HepG2 (cell line): ENCODE results near the gene BFSP1.

Source experiments
- AGO2 ChIP-seq: fragments of 200-400 bp; formaldehyde crosslinking; optimal IDR thresholded peaks from 2 replicates; pipeline ENCODE3; 2017; ENCODE audit warnings: mild to moderate bottlenecking, low read depth, low read length, moderate library complexity
- ASH2L ChIP-seq: fragments of 300-600, 200-600 bp; sonication (generic); IDR thresholded peaks from 2 replicates; pipeline ENCODE4 v1.7.0; 2017; ENCODE audit warnings: low read depth, mild to moderate bottlenecking, moderate library complexity, mixed read lengths, low read length; ENCODE audit not compliant: insufficient read length
- CTCF ChIP-seq: sonication (generic); formaldehyde crosslinking; IDR thresholded peaks from 2 replicates; pipeline ENCODE4 v1.5.0; 2020; ENCODE audit warnings: mild to moderate bottlenecking, missing genetic modification reagents, moderate library complexity
- HMG20B ChIP-seq: conservative IDR thresholded peaks from 2 replicates; pipeline ENCODE4 v1.6.1; 2016; ENCODE audit warnings: missing genetic modification reagents, missing compliant biosample characterization
- KMT2B ChIP-seq: IDR thresholded peaks from 2 replicates; pipeline ENCODE4 v1.6.1; 2016; ENCODE audit warnings: missing genetic modification reagents, missing compliant biosample characterization
- PCBP1 ChIP-seq: fragments of 200-400 bp; formaldehyde crosslinking; IDR thresholded peaks from 2 replicates; pipeline ENCODE4 v1.6.1; 2017; ENCODE audit warnings: mild to moderate bottlenecking, low read depth, low read length, borderline replicate concordance
- POLR2A ChIP-seq, 2 experiments: IDR thresholded peaks; 2 replicates each; pipeline ENCODE4 v1.6.1; 2011; ENCODE audit warnings: low read depth in 2 of 2, low read length in 2 of 2, mild to moderate bottlenecking in 1 of 2, moderate library complexity in 1 of 2; ENCODE audit not compliant: insufficient read depth in 1 of 2
- POLR2AphosphoS5 ChIP-seq: IDR thresholded peaks from 2 replicates; pipeline ENCODE4 v1.6.1; 2012; ENCODE audit warnings: low read depth, low read length
- SP1 ChIP-seq, 2 experiments: fragments of 450-650 bp in 1 of 2; sonication (generic) in 1 of 2; formaldehyde crosslinking in 1 of 2; IDR thresholded peaks; 2 replicates each; pipeline versions ENCODE4 v1.4.0 to v1.6.1; 2016 to 2020; ENCODE audit warnings: missing genetic modification reagents in 1 of 2
- STAT5B ChIP-seq: sonication (generic); formaldehyde crosslinking; IDR thresholded peaks from 2 replicates; pipeline ENCODE4 v1.4.0; 2020; ENCODE audit warnings: missing genetic modification reagents
- THAP8 ChIP-seq: sonication (generic); formaldehyde crosslinking; IDR thresholded peaks from 2 replicates; pipeline ENCODE4 v1.5.1; 2020; ENCODE audit warnings: missing genetic modification reagents, mild to moderate bottlenecking, borderline replicate concordance
- ZNF543 ChIP-seq: sonication (generic); formaldehyde crosslinking; IDR thresholded peaks from 2 replicates; pipeline ENCODE4 v1.4.0; 2020; ENCODE audit warnings: mild to moderate bottlenecking, missing genetic modification reagents

GRCh38 chr20:17485017-17485416 lies 46.2 kb downstream of the BFSP1 start:
- TF ChIP-seq ASH2L (no peak), STAT5B (CRISPR knock-in tag) (no peak), POLR2A (IDR thresholded peaks at IDR 0.05; ENCODE audit: insufficient read depth in 1 of 2, low read depth in 2 of 2, low read length in 2 of 2) (no peak), ZNF543 (no peak), PCBP1 (no peak), CTCF (no peak), POLR2AphosphoS5 (no peak), HMG20B (CRISPR knock-in tag) (no peak), KMT2B (CRISPR knock-in tag) (no peak), AGO2 (no peak), SP1 (IDR thresholded peaks at IDR 0.05) (no peak), SP1 (CRISPR knock-in tag; IDR thresholded peaks at IDR 0.05) (no peak), THAP8 (no peak)
